H1 (cell line): ENCODE data around the gene L3HYPDH. TPM values are rescaled to one million over a fixed set of nuclear protein-coding genes. Genes with fewer than 3 reads are reported as not detected.

Experiments
- ATF2 ChIP-seq: IDR thresholded peaks from 2 replicates; pipeline ENCODE4 v1.6.1; 2012; ENCODE audit warnings: low read length, inconsistent platforms
- E2F6 ChIP-seq: IDR thresholded peaks from 2 replicates; pipeline ENCODE4 v1.6.1; 2012; ENCODE audit warnings: inconsistent platforms
- EGR1 ChIP-seq: IDR thresholded peaks from 2 replicates; pipeline ENCODE4 v1.6.1; 2011; ENCODE audit warnings: low read depth, low read length, borderline replicate concordance
- MAX ChIP-seq: IDR thresholded peaks from 2 replicates; pipeline ENCODE4 v1.6.1; 2012; ENCODE audit warnings: inconsistent platforms
- polyA plus RNA-seq, 7 experiments: library from polyadenylated mRNA; depleted of rRNA in 3 of 7; stranded (reverse) in 5 of 7; unstranded in 2 of 7; fragments of >200 nt in 5 of 7; fragments of 200-250 nt in 2 of 7; gene quantifications; 1 replicate in 5 of 7; 2 replicates in 1 of 7; 4 replicates in 1 of 7; pipeline versions ENCODE4 v1.2.1 to v1.2.3, GENCODE V29; 2011 to 2013; ENCODE audit warnings: missing spikeins in 2 of 7, mixed read lengths in 2 of 7
- total RNA-seq: library from RNA; stranded (reverse); fragmentation: NEBNext Ultra II Directional; extraction: Animal tissue kit (Norgen Biotek cat#: 25700); gene quantifications from 2 replicates; pipeline ENCODE4 v1.2.1, GENCODE V29; 2021

Gene L3HYPDH
- total and polyA plus RNA-seq, 2 of the 8 experiments (the other 6 are each of a cell fraction or from before 2014, with no cell fraction given): 11.2 to 15.8 TPM

- no peak for TF ChIP-seq ATF2
- TF ChIP-seq MAX: no peak
- TF ChIP-seq E2F6: no peak
- TF ChIP-seq EGR1: no peak
- TF ChIP-seq, all 59 proteins: peak for 0
Measured at GRCh38 chr14:59438195-59438647, 46.0 kb downstream of the L3HYPDH start (continued).
